ENCODE data around the gene C1orf167.

- TF ChIP-seq, protein P1, sequence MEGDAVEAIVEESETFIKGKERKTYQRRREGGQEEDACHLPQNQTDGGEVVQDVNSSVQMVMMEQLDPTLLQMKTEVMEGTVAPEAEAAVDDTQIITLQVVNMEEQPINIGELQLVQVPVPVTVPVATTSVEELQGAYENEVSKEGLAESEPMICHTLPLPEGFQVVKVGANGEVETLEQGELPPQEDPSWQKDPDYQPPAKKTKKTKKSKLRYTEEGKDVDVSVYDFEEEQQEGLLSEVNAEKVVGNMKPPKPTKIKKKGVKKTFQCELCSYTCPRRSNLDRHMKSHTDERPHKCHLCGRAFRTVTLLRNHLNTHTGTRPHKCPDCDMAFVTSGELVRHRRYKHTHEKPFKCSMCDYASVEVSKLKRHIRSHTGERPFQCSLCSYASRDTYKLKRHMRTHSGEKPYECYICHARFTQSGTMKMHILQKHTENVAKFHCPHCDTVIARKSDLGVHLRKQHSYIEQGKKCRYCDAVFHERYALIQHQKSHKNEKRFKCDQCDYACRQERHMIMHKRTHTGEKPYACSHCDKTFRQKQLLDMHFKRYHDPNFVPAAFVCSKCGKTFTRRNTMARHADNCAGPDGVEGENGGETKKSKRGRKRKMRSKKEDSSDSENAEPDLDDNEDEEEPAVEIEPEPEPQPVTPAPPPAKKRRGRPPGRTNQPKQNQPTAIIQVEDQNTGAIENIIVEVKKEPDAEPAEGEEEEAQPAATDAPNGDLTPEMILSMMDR (conservative IDR thresholded peaks at IDR 0.05 in 1 of 2, IDR thresholded peaks at IDR 0.05 in 1 of 2; ENCODE audit: extremely low read depth in 1 of 2, insufficient read depth in 1 of 2, low read depth in 1 of 2, low read length in 2 of 2): no peak
- TF ChIP-seq EZH2 (IDR thresholded peaks at IDR 0.05; ENCODE audit: borderline replicate concordance, low read length): no peak
Measured at GRCh38 chr1:11786168-11786567, 24.2 kb downstream of the C1orf167 start.

Data from mammary epithelial cell (primary cell).